CD4-positive, alpha-beta T cell treated with Interleukin-15 for 4 hours (primary cell): ENCODE measurements around the gene ARID3C.

Source experiments
- DNase-seq: peaks from one replicate; pipeline ENCODE4 v3.0.0-alpha.2; 2020; ENCODE audit warnings: low spot score

ARID3C gene, protein sequence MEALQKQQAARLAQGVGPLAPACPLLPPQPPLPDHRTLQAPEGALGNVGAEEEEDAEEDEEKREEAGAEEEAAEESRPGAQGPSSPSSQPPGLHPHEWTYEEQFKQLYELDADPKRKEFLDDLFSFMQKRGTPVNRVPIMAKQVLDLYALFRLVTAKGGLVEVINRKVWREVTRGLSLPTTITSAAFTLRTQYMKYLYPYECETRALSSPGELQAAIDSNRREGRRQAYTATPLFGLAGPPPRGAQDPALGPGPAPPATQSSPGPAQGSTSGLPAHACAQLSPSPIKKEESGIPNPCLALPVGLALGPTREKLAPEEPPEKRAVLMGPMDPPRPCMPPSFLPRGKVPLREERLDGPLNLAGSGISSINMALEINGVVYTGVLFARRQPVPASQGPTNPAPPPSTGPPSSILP

DNA sequence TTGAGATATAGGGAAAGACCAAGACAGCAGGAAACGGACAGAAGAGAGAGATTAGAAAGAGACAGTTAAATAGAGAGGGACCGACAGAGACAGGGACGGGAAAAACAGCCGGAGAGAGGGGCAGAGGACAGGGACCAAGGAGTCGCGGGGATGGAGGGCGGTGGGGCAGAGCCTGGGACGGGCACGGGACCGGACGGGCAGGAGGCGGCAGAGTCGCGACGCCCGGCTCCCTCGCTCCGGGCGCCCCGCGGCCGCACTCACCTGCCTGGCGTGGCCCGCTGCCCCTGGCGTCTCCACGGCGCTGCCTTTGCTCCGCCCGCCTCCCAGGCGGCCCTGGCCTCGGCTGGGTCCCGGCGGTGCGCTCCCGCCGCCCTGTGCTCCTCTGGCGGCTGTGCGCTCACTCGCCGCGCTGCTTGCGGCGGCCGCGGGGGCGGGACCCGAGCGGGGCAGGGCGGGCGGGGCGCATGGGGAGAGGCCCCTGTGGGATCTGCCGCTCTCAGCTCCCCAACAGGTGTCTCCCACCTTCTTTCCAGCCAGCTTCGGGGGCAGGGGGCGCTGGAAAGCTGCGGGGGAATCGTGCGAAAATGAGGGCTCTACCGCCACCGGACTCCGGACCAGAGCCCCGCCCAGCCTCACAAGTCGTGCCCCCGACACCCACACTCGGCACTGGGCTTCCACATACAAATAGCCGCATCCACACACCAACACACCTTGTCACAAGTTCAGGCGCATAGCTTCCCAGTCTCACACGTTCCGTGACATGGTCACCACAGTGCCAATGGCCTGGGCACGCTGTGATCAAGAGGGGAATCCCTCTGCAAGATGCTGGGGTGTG is at the start of gene ARID3C:
Gene ARID3C (minus strand): TSS at position 411 of the 835 bp plus-strand sequence. CDS start 1,052 bp downstream, outside the sequence.
- peak; percentile 27 for DNase-seq

DNA sequence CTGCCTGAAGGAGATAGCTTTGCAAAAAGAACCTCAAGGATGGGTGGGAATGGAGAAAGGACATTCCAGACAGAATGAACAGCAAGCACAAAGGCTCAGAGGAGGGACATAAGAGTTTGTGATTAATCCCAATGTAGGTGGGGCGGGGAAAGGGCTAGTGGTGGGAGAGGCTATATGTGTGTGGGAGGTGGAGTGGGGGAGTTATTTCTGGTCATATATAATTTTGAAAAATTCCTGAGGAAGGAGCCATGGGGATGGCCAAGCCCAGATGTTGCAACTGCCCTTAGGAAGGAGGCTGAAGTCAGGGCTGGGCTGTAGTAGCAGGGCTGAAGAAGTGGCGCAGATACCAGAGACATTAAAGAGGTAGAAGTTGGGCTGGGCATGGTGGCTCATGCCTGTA is 47.0 kb upstream of the ARID3C start:
- no peak for DNase-seq

DNA sequence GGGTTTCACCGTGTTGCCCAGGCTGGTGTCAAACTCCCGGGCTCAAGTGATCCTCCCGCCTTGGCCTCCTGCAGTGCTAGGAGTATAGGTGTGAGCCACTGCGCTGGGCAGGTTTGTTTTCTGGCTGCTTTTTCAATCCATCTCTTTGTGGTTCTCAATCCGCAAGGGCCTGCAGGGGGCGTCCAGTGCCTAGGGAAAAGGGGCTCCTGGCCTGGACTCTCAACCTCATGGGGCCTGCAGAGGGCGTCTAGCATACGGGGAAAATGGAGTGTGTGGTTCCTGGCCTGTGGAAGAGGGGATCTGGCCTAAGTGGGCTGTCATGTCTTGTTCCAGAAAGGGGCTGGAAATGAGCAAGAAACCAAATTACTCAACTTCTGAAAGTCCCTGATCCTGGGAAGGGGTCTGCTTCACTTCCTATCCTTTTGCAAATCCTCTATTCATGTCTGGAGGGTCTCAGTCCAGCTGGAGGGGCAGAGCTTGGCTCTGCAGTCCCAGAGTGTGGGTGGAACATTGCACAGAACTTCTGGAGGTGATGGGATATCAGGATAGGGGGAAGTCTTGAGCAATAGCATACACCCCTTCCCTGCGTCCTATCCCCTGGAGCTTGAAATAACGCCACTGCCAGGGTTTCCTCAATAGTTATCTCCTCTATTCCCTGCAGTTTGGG is 46.3 kb upstream of the ARID3C start:
- peak; percentile 60 for DNase-seq

DNA sequence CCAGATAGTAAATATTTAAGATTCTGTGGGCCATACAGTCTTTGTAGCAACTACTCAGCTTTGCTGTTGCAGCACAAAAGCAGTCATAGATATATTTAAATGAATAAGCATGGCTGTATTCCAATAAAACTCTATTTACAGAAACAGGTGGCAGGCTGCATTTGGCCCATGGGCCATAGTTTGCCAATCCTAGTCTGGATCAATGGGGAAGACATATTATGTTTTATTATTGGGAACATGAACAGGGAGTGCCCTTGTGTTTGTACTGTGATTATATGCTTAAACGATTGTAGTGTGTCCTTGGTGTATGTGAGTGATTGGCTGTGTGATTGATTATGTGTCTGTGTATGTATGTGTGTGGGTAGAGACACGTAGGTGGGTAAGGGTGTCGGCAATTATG is 45.6 kb upstream of the ARID3C start:
- no peak for DNase-seq

DNA sequence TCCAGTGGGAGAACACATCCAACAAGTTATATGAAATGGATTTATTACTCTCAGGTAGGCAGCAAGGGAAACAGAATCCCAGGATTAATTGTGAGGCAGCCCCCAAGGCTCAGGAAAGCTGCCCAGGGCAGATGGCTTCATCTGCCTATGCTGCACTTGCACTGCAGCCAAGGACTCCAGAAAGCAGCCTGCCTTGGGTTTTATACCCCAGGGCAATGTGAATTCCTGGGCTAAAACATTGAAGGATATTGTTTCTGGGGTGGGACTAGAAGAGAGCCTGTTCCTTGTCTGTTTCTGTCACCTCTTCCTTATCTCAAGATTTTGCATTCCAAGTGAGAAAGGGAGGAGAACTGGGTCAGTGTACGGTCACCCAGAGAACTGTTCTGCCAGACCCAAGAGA is 42.4 kb upstream of the ARID3C start:
- DNase-seq, result no peak

DNA sequence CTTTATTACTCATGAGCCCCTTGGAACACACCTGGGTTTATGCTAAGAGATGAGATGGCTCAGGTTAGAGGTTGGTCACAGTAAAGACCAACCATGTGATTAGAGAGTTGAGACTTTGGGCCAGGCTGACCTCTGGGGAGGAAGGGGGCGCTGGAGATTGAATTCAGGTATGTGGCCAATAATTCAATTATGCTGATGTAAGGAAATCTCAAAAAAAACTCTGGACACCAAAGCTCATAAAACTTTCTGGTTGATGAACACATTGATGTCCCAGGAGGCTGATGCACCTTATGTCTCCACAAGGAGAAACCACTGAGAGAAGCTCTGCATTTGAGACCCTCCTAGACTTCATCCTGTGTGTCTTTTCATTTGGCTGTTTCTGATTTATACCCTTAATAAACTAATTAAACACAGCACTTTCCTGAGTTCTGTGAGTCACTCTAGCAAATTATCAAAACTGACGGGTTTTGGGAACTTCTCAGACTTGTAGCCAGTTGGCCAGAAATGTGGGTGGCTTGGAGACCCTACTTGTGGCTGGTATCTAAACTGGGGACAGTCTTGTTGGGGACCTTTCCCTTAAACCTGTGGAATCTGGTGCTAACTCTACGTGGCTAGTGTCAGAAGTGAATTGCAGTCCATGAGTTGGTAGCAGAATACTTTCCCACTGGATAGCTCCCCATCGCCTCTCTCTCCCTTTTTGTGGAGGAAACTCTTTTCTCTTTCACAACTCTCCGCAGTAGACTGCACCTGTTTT is 41.1 kb upstream of the ARID3C start:
- DNase-seq, result no peak

DNA sequence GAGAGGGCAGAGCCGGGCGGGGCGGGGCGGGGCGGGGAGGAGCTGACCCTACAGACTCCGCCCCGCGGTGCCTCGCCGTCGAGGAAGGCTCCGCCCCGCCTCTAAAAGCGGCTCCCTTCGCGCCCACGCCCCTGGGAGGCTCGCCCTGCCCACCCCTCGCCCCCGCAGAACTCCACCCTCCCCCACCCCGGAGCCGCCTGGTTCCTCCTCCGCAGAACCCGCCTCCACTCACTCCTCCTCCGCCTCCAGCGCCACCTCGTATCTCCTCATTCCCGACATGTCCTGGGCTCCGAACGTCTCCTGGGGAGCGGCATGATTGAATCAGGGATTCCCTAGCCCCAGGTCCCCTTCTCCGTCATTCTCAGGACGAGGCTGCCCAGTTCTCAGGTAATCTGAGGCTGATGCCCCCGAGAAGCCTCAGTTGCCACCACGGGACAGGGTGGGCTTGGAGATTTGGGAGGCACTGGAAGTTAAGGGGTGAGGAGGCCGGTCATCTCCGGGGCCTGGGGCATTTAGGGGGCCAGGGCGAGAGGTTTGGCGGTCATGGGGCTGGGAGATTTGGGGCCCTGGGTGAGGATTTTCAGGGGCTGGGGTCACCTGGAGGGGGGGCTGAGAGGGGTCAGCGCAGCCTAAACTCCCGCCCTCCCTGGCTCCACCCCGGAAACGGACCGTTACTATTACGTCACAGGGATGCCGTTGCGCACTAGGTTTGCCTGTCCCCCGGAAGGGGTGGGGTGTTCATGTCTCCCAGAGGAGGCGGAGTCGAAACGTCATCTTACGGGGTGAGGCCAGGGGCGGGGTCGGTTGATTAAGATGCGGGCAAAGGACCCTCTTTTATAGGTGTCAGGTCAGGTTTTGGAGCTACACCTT is 36.8 kb upstream of the ARID3C start:
- peak; percentile 91 for DNase-seq

DNA sequence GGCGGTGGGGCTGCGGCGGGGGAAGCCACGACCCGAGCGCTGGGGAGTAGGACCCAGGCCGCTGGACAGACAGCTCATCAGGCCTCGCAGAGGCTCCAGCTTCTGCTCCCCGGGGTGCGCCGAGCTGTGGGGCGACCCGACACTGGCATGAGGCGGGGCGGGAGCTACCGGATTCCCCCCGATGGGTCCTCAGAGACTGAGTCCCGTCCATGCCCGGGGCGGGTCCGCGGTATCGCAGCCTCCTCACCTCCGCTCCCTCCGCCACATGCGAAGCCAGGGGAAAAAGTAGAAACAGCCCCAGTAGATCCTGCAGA is 36.2 kb upstream of the ARID3C start:
- DNase-seq, result no peak

DNA sequence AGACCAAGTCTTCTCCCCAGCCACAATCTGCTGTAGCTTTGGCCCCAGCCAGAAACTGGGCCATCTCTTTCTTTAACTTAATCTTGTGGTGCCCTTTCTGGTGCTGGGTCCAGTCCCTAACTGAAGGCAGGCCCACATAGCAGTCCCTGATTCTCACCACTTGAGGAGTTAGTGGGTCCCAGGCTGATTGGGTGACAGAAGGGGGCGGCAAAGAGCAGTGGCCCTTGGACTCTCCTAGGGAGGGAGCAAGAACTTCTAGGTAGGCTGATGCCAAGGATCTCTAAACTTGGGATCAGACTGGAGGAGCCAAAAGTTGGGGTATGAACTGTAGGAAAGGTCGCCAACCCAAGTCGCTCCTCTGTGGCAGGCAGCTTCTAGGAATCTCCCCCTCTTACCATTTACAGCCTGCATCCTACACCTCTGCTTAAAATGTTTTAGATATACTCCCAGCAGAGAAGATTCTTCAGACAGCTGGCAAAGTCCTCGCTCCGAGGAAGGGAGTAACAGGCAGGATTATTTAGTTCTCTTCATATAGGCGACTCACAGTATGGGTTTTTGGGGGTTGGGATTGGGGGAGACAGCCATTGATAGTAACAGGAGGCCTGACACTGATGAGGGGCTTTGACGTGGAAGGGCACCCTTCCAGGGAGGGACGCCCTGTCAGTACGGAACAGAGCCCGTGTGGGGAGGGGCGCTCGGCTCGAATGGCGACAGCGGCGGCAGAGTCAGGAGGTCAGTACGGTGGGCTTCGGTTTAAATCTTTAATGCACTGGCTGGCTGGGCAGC is 35.6 kb upstream of the ARID3C start:
- DNase-seq, result peak; percentile 86

DNA sequence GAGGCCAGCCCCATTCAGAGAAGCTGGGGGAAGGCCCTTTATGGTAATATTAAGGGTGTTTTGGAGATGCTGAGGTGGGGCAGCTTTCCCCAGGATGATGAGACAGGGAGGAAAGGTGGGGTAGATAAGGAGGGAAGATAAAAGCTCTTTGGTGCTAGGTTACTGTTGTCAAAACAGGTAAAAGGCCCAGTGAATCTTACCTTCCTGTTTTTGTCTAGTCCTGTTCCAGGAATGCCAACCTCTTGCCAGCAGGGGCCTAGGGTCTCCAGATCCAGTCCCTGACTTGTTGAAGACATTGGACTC is 34.4 kb upstream of the ARID3C start:
- peak; percentile 87 for DNase-seq

DNA sequence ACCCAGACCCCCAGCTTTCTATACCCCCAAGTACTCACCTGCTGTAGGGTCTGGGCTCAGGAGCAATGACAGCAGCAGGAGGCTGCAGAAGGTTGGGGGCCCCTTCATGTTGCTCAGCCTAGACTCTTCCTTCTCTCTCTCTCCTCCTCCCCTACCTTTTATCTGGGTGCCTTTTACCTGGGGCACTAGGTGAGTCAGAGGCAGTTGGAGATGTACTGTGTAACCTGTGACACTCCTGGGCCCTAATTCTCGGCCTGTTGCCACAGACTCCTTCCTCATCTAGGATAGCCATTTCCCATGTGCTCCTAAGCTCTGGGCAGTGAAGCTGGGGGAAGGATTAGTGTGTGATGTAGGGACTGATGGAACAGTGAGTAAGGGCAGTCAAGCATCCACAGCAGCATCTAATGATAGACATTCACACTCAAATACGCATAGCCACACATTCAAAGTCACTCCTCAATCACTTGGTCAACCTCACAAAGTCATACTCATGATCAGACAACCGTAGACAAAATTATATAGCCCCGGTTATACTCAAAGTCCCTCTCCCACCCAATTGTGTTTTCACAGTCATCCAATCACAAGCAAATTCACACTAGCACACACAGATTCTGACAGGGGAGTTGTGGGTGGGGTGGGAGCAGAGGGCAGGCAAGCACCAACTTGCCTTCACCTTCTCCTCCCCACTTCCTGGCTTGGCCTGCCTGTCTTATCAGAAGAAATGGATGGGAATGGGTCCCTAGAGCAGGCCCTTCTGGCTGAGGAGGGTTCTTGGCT is 33.8 kb upstream of the ARID3C start, which contains the start of gene CCL27:
Gene CCL27 (minus strand): TSS at position 132 of the 777 bp plus-strand sequence. CDS start 24 bp downstream, at position 108.
- DNase-seq, result peak; percentile 69

DNA sequence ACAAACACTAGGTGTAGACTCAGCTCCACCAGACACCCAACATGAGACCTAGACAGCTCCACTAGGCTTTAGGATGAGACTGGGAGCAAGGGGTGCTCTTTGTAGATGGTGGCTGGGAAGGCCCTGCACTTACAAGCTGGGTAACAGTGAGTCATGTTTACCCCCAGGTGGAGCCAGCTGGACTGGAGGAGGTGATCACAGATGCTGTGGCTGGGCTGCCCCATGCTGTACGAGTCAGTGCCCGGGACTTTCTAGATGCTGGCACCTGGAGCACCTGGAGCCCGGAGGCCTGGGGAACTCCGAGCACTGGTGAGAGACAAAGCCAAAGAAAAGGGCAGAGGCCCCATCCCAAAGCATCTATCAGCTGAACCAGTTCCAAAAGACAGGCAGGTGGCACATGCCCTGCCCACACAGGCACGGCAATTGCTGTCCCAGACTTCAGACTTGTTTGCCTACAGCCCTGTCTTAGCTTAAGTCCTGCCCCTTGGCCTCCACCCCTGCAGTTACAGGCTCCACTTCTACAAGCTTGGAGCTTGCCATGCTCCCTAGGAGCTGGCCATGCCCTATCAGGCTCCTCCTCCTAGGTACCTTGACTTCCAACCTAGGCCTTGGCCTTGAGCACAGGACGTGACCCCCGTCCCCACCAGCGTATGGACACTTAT is 30.9 kb upstream of the ARID3C start:
- peak; percentile 25 for DNase-seq

DNA sequence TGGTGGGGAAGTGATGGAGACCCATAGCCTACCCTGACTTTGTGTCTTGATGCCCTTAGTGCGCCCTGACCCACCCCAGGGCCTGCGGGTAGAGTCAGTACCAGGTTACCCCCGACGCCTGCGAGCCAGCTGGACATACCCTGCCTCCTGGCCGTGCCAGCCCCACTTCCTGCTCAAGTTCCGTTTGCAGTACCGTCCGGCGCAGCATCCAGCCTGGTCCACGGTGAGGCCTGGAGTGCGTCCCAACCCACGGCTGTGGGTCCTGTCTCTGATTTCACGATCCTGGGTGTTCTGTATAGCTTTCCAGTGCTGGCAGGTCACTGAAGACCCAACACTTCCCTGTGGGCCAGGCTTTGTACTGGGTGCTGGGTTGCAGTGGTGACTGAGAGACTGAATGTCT is 29.6 kb upstream of the ARID3C start:
- no peak for DNase-seq

DNA sequence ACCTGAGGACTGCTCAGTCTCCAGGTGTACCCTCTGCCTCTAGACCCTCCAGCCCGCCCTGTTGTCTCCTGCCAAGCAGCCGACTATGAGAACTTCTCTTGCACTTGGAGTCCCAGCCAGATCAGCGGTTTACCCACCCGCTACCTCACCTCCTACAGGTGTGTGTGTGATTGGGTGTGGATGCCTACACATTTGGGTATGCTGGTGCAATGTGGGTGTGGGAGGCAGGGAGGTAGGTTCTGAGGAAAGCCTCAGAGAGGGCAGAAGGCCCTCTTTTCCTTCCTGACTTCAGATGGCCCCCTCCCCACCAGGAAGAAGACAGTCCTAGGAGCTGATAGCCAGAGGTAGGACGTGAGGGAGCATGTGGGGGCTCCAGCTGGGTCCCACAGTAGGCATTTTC is 28.1 kb upstream of the ARID3C start:
- DNase-seq, result no peak

DNA sequence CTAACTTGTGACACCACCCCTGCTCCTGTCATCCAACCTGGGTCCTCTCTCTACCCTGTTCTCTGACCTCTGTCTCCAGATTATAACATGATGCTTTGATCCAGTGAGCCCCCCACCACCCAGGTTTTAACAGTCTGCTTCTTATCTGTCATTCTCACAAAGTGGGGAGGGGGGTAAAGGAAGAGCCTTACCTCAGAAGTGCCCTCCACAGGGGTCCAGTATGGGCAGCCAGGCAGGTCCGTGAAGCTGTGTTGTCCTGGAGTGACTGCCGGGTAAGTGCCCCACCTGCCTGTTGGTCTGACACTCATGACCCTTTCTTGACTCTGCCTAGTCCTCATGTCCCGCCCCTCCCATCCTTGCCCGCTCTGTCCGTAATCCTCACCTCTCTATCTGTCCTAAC is 26.5 kb upstream of the ARID3C start:
- no peak for DNase-seq

DNA sequence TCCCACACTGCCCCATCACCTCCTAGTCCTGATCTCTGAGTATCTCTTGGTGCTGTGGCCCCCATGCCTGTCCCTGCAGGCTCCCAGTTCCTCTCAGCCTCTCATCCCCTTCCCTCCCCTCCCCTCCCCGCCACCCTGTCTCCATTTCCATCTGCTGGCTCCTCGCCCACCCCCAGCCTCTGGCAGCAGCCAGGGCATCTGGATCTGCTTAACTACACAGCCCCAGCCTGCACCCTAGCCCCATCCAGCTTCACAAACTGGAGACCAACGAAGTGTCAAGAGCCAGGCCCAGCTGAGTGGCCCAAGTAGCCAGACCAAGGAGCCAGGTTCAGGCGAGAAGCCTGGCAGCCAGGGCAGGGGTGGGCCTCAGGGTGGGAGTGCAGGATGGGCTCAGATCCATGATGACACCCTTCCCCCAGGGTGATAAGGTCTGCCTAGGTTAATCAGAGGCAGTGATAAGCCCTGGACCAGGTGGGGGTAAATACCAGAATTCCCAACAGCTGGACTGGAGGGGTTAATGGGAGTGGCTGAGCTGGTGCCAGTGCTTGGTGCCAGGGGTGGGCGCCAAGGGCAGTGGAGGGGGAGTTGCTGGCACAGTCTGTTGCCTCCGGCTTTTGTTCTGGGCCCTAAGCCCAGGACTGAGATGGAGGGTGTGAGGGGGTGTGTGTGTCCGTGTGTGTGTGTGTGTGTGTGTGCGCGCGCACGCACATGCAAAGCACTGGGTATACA is 25.6 kb upstream of the ARID3C start:
- no peak for DNase-seq

DNA sequence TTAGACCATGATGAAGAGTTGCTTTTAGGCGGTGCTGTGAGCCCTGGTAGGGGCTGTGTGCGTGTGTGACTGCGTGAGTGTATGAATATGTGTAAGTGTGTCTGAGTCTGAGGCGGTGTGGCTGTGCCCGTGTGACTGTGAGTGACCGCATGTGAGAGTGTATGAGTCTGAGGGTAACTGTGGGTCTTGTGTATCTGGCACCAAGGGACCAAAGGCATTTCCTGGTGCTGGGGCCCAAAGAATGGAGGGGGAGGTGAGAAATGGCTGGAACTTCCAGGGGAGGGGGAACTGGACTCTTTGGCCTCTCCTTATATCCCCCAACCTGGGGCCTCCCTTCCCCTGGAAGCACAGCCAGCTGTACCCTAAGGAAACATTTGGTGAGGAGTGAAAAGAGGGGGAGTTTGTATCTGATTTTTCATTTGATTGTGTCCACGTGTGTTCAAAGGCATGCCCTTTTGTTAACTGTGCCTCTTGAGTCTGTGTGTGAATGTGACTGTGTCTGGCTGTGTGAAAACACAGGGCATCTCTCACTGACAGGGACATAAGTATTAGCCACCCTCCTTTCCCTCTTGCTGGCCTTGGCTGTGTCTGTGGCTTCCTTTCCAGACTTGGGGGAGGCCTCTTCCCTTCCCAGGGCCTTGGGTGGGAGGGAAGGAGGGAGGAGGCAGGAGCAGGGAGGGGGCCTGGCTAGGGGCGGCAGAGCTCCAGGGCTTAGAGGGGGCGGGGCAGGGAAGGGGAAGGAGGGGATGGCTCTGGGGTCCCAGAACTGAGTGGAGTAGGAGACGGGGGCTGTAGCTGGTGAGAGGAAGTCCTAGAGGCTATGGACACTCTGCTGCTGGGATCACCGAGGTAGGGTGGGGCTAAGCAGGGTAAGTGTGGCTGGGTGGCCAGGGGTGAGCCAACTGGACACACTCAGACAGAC is 24.5 kb upstream of the ARID3C start:
- DNase-seq, result no peak
